ENCODE results near the gene RAB36.

The RAB36 gene

GRCh38 chr22:23206915-23207314 is 61.6 kb downstream of the RAB36 start:
- no peak for DNase-seq (ENCODE audit: low read depth)

- no peak for DNase-seq (ENCODE audit: low read depth)
Observed at GRCh38 chr22:23207729-23208393, 62.6 kb downstream of the RAB36 start.

- no peak for DNase-seq (ENCODE audit: low read depth)
Observed at GRCh38 chr22:23210428-23211170, 65.3 kb downstream of the RAB36 start.

- no peak for DNase-seq (ENCODE audit: low read depth)
Observed at GRCh38 chr22:23211622-23212021, 66.3 kb downstream of the RAB36 start.

GRCh38 chr22:23212061-23213021 is 67.1 kb downstream of the RAB36 start:
- DNase-seq (ENCODE audit: low read depth) = no peak

- DNase-seq (ENCODE audit: low read depth) = no peak
Observed at GRCh38 chr22:23213022-23213555, 67.8 kb downstream of the RAB36 start.

GRCh38 chr22:23213581-23214334 is 68.5 kb downstream of the RAB36 start:
- DNase-seq (ENCODE audit: low read depth) = no peak
